H1 (cell line): ENCODE results near the gene CFAP53. TPM values are rescaled to one million over a fixed set of nuclear protein-coding genes. Genes with fewer than 3 reads are reported as not detected.

ENCODE experiments used
- CREB1 ChIP-seq: IDR thresholded peaks from 2 replicates; pipeline ENCODE4 v1.6.1; 2012; ENCODE audit warnings: inconsistent platforms
- FOSL1 ChIP-seq: IDR thresholded peaks from 2 replicates; pipeline ENCODE4 v1.6.1; 2011; ENCODE audit warnings: mild to moderate bottlenecking, low read depth, low read length, moderate library complexity; ENCODE audit not compliant: insufficient read depth
- GABPA ChIP-seq: IDR thresholded peaks from 2 replicates; pipeline ENCODE4 v1.6.1; 2011; ENCODE audit warnings: mild to moderate bottlenecking, low read length, moderate library complexity, borderline replicate concordance; ENCODE audit not compliant: insufficient read depth
- HDAC2 ChIP-seq, 2 experiments: fragments of 300-600 bp in 1 of 2; sonication (generic) in 1 of 2; IDR thresholded peaks; 2 replicates each; pipeline ENCODE4 v1.6.1; 2011 to 2012; ENCODE audit warnings: low read depth in 2 of 2, low read length in 2 of 2, mild to moderate bottlenecking in 2 of 2, moderate library complexity in 2 of 2, borderline replicate concordance in 1 of 2, inconsistent platforms in 1 of 2
- JUN ChIP-seq: IDR thresholded peaks from 2 replicates; pipeline ENCODE4 v1.6.1; 2011; ENCODE audit warnings: low read depth, mild to moderate bottlenecking, improper control_type of control experiment, low read length
- JUND ChIP-seq: IDR thresholded peaks from 2 replicates; pipeline ENCODE4 v1.6.1; 2011; ENCODE audit warnings: mild to moderate bottlenecking, improper control_type of control experiment, low read length
- NANOG ChIP-seq: IDR thresholded peaks from 2 replicates; pipeline ENCODE4 v1.6.1; 2011; ENCODE audit warnings: low read length, low read depth, mild to moderate bottlenecking, inconsistent platforms; ENCODE audit not compliant: insufficient read depth, poor library complexity, severe bottlenecking
- NRF1 ChIP-seq: IDR thresholded peaks from 2 replicates; pipeline ENCODE4 v1.6.1; 2011; ENCODE audit warnings: mild to moderate bottlenecking, low read depth, low read length, improper control_type of control experiment
- PHF8 ChIP-seq: fragments of 200-600 bp; sonication (generic); conservative IDR thresholded peaks from 2 replicates; pipeline ENCODE4 v1.7.1; 2012; ENCODE audit warnings: low read depth, mild to moderate bottlenecking, inconsistent platforms, low read length, moderate library complexity
- POLR2A ChIP-seq, 2 experiments: IDR thresholded peaks; 1 replicate in 1 of 2; 2 replicates in 1 of 2; pipeline ENCODE4 v1.6.1; 2011; ENCODE audit warnings: low read depth in 2 of 2, low read length in 2 of 2, mild to moderate bottlenecking in 2 of 2; ENCODE audit errors: control extremely low read depth in 1 of 2
- RBBP5 ChIP-seq: IDR thresholded peaks from 2 replicates; pipeline ENCODE4 v1.7.1; 2012; ENCODE audit warnings: low read depth, mild to moderate bottlenecking, inconsistent platforms, low read length, moderate library complexity, borderline replicate concordance
- RFX5 ChIP-seq: IDR thresholded peaks from 2 replicates; pipeline ENCODE4 v1.6.1; 2011; ENCODE audit warnings: low read depth, low read length, improper control_type of control experiment, borderline replicate concordance
- RXRA ChIP-seq: IDR thresholded peaks from 2 replicates; pipeline ENCODE4 v1.6.1; 2011; ENCODE audit warnings: low read depth, mild to moderate bottlenecking, low read length, moderate library complexity; ENCODE audit not compliant: insufficient read depth
- SIN3A ChIP-seq, 2 experiments: IDR thresholded peaks in 1 of 2; conservative IDR thresholded peaks in 1 of 2; 2 replicates each; pipeline ENCODE4 v1.6.1; 2011 to 2012; ENCODE audit warnings: low read length in 2 of 2, improper control_type of control experiment in 1 of 2, low read depth in 1 of 2, mild to moderate bottlenecking in 1 of 2
- SIX5 ChIP-seq: IDR thresholded peaks from 2 replicates; pipeline ENCODE4 v1.6.1; 2011; ENCODE audit warnings: mild to moderate bottlenecking, low read depth, low read length
- SP4 ChIP-seq: IDR thresholded peaks from 2 replicates; pipeline ENCODE4 v1.6.1; 2012; ENCODE audit warnings: low read length, inconsistent platforms
- SRF ChIP-seq: IDR thresholded peaks from 2 replicates; pipeline ENCODE4 v1.6.1; 2011; ENCODE audit warnings: mild to moderate bottlenecking, low read depth, low read length, moderate library complexity
- TBP ChIP-seq: IDR thresholded peaks from 2 replicates; pipeline ENCODE4 v1.6.1; 2011; ENCODE audit warnings: low read depth, low read length, improper control_type of control experiment
- TCF12 ChIP-seq: IDR thresholded peaks from 2 replicates; pipeline ENCODE4 v1.6.1; 2011; ENCODE audit warnings: low read depth, mild to moderate bottlenecking, low read length
- ZNF274 ChIP-seq: IDR thresholded peaks from 2 replicates; pipeline ENCODE4 v1.7.0; 2012; ENCODE audit warnings: low read length, borderline replicate concordance; ENCODE audit errors: extremely low read depth
- polyA plus RNA-seq, 7 experiments: library from polyadenylated mRNA; depleted of rRNA in 3 of 7; stranded (reverse) in 5 of 7; unstranded in 2 of 7; fragments of >200 nt in 5 of 7; fragments of 200-250 nt in 2 of 7; gene quantifications; 1 replicate in 5 of 7; 2 replicates in 1 of 7; 4 replicates in 1 of 7; pipeline versions ENCODE4 v1.2.1 to v1.2.3, GENCODE V29; 2011 to 2013; ENCODE audit warnings: missing spikeins in 2 of 7, mixed read lengths in 2 of 7
- total RNA-seq: library from RNA; stranded (reverse); fragmentation: NEBNext Ultra II Directional; extraction: Animal tissue kit (Norgen Biotek cat#: 25700); gene quantifications from 2 replicates; pipeline ENCODE4 v1.2.1, GENCODE V29; 2021
- TF ChIP-seq, protein P1 (sequence below), 3 experiments: IDR thresholded peaks; 1 replicate in 2 of 3; 2 replicates in 1 of 3; pipeline versions ENCODE4 v1.5.1 to v1.6.1; 2011; ENCODE audit warnings: low read length in 3 of 3, mild to moderate bottlenecking in 3 of 3, inconsistent platforms in 2 of 3, low read depth in 1 of 3, moderate library complexity in 1 of 3; ENCODE audit not compliant: insufficient read depth in 1 of 3; ENCODE audit errors: control extremely low read depth in 1 of 3

CFAP53 gene
- total and polyA plus RNA-seq, 2 of the 8 experiments (the other 6 are each of a cell fraction or from before 2014, with no cell fraction given), result 0.08 to 0.30 TPM

GRCh38 chr18:50268022-50268747 lies 1.9 kb upstream of the CFAP53 start (continued):
- TF ChIP-seq HDAC2 (IDR thresholded peaks at IDR 0.05; ENCODE audit: borderline replicate concordance in 1 of 2, low read depth in 2 of 2, low read length in 2 of 2), result peak in 1 of 2 experiments; percentile 66; a peak in 1 of 4 replicates
- TF ChIP-seq CREB1, result peak; percentile 46; the same call in 1 of the 2 replicates
- TF ChIP-seq NANOG, result peak; percentile 51
- TF ChIP-seq FOSL1, result no peak
- no peak for TF ChIP-seq SRF
- 0 out of 2 replicates have a peak, but pooled peaks have one; percentile 19 for TF ChIP-seq TCF12
- TF ChIP-seq RBBP5, result peak; percentile 57; the same call in 1 of the 2 replicates
- TF ChIP-seq SIN3A (conservative IDR thresholded peaks at IDR 0.05 in 1 of 2, IDR thresholded peaks at IDR 0.05 in 1 of 2; ENCODE audit: low read depth in 1 of 2, low read length in 2 of 2), result peak in 1 of 2 experiments; percentile 63; a peak in 1 of 4 replicates
- TF ChIP-seq JUND, result no peak
- TF ChIP-seq PHF8, result 0 out of 2 replicates have a peak, but pooled peaks have one; percentile 38
- TF ChIP-seq, protein P1, sequence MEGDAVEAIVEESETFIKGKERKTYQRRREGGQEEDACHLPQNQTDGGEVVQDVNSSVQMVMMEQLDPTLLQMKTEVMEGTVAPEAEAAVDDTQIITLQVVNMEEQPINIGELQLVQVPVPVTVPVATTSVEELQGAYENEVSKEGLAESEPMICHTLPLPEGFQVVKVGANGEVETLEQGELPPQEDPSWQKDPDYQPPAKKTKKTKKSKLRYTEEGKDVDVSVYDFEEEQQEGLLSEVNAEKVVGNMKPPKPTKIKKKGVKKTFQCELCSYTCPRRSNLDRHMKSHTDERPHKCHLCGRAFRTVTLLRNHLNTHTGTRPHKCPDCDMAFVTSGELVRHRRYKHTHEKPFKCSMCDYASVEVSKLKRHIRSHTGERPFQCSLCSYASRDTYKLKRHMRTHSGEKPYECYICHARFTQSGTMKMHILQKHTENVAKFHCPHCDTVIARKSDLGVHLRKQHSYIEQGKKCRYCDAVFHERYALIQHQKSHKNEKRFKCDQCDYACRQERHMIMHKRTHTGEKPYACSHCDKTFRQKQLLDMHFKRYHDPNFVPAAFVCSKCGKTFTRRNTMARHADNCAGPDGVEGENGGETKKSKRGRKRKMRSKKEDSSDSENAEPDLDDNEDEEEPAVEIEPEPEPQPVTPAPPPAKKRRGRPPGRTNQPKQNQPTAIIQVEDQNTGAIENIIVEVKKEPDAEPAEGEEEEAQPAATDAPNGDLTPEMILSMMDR (IDR thresholded peaks at IDR 0.05; ENCODE audit: control extremely low read depth in 1 of 3, insufficient read depth in 1 of 3, low read depth in 1 of 3, low read length in 3 of 3), result peak; percentile 82 to 86 (median 83)
- TF ChIP-seq NRF1, result no peak
- TF ChIP-seq TBP, result 0 out of 2 replicates have a peak, but pooled peaks have one; percentile 45
- no peak for TF ChIP-seq JUN
- TF ChIP-seq RFX5, result no peak
- TF ChIP-seq SIX5, result no peak
- 0 out of 2 replicates have a peak, but pooled peaks have one; percentile 51 for TF ChIP-seq RXRA
- TF ChIP-seq POLR2A (IDR thresholded peaks at IDR 0.05; ENCODE audit: control extremely low read depth in 1 of 2, low read depth in 2 of 2, low read length in 2 of 2), result peak in 1 of 2 experiments; percentile 56; a peak in 1 of 3 replicates
- TF ChIP-seq GABPA, result 0 out of 2 replicates have a peak, but pooled peaks have one; percentile 21
- no peak for TF ChIP-seq ZNF274
- TF ChIP-seq SP4, result 0 out of 2 replicates have a peak, but pooled peaks have one; percentile 36
